GM18505 (cell line): Measurements from ENCODE around the gene GDA.
A peak's percentile ranks its signal among the peaks of the same experiment; 100 is the strongest.
"Not testable (repeated sequence)": the region's sequence is repeated elsewhere in the genome, so short reads cannot be mapped to it uniquely, and the experiment has no call there.

ENCODE experiments used
- ATAC-seq: cut with Tn5 transposase; IDR thresholded peaks from one replicate; pipeline ENCODE4 v1.9.1; 2021; ENCODE audit not compliant: unreplicated experiment
- POLR2A ChIP-seq: IDR thresholded peaks from 4 replicates; pipeline ENCODE4 v1.6.1; 2011; ENCODE audit warnings: borderline replicate concordance; ENCODE audit not compliant: insufficient read depth, insufficient read length; ENCODE audit errors: extremely low read depth

The GDA gene

DNA sequence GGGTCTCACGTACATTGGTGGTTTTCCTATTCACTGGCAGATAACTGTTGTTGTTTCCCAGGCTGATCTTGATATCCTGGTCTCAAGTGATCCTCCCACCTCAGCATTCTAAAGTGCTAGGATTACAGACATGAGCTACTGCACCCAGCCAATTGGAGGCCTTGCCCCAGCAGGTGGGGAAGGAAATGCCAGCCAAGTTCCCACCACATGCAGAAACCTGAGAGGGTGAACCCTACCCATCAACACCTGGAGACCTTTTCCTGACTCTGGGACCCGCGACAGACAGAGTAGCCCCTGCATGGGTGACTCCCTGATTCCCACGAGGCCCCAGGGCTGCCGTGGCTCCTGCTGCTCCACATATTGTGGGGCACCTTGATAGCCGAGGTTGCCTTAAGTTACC, 107.7 kb downstream of the GDA start:
- no peak for TF ChIP-seq POLR2A
- no peak for ATAC-seq

GRCh38 chr9:72257814-72258213, 108.6 kb downstream of the GDA start:
- no peak for TF ChIP-seq POLR2A

DNA sequence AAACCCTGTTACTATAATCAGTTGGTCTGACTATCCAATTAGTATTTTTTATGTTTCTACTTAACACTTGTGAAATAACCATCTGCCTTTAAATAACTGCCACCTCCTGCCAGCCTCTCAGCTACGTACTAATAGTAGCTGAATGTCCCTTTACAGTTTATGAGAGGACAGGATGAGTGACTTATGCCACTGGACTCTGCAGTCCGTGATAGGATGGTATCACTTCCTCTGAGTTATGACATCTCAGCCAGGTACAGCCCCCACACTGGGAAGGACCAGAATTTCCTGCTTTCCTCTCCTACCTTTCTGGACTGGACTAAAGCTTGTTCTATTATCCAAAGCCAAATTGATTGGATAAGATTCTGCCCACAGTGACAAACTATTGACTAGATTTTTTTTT, 112.8 kb downstream of the GDA start:
- TF ChIP-seq POLR2A: no peak
- no peak for ATAC-seq

More at GRCh38 chr9:72257814-72258213, 108.6 kb downstream of the GDA start:
- ATAC-seq: no peak

GRCh38 chr9:72263572-72263971, 114.3 kb downstream of the GDA start:
- ATAC-seq: no peak
- no peak for TF ChIP-seq POLR2A

GRCh38 chr9:72268961-72269360, 119.7 kb downstream of the GDA start:
- no peak for TF ChIP-seq POLR2A
- no peak for ATAC-seq

- ATAC-seq: not testable (repeated sequence)
Measured at GRCh38 chr9:72270359-72270758, 121.1 kb downstream of the GDA start.

DNA sequence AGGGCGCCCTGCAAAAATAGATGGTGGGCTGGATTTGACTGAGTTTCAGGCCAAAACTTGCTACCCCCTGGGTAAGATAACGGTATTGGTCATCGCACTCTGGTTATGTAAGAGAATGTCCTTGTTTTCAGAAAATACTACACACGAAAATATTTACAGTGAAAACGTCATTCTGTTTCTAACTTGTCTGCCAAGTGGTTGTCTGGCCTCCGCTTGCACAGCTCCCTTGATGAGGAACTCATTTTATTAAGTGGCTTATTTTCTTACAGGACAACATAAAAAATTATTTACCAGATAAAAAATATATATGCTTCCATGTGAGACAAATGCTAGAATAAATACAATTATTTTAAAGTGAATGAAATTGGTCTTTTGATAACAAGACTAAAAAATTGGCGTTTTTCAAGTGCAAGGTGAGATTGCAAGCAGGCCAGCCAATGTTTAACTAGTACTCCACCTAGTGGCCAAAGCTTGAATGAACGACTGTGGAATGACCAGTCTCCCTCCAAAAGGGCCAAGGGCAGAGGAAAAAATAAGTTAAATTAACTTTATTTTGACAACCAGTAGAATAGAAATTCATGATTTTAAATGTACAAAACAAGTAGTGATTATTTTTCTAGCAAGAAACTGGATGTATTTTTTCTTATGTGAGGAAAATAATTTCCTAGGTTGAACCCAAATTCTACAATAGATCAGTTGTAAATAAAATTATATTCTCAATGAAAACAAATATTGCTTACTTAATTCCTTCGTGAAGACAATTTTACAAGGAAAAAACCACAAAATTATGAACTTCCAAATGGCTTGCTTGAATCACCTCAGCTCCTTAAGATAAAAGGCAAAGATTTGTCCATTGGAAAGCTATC, 122.6 kb downstream of the GDA start:
- ATAC-seq: no peak
- no peak for TF ChIP-seq POLR2A

DNA sequence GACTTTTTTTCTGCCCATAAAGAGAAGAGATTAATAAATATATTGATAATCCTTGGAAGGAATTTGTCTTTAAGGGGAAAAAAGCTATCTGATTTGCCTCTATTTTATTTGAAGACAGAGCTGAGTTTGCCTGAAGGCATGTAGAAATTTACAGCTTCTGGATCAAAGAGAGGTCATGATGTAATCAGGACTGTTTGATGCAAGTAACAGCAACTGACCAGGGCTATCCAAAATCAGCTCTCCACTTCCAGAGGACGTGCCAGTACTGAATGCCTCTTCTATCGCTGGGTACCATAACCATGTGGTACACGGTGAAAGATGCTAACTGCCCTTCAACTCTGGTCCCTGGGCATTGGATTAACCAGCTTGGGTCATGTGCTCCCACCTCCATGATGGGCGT, 125.2 kb downstream of the GDA start:
- TF ChIP-seq POLR2A: no peak
- no peak for ATAC-seq

DNA sequence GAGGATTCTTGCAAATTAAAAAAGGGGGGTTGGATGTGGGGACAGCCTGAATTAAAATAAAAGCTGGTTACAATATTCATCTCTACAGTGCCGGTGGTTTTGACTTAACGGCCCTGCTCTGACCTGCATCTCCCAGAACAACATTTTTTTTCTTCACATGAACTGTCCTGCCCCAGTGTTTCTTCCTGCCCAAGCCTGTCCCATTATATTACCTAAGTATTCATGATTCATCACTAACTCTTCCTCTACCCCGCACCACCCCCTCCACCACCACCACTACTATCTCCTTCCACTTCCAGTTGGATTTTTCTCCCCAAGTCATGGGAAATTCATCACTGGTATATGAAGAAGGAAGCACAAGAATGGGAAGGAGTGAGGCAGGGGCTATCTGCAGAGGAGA, 125.7 kb downstream of the GDA start:
- no peak for ATAC-seq

DNA sequence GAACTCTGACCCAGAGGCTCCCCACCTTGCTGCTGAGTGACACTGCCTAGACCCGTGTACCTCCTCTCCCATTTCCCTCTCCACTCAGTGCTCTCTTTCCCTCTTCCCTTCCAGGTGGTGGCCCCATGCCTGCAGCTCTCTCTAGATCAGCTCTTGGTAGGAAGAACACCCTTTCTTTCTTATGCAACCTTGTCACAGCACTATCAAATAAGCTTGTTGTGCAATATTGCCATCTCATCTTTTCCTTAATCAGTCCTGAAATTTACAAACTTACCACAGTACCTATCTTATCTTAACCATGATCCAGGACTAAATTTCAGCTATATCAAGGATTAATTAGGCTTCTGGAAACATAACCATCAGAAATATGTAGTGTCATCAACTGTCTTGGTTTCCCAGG, 127.2 kb downstream of the GDA start:
- no peak for TF ChIP-seq POLR2A
- ATAC-seq: no peak

More for the DNA sequence above, 125.7 kb downstream of the GDA start:
- TF ChIP-seq POLR2A: no peak

DNA sequence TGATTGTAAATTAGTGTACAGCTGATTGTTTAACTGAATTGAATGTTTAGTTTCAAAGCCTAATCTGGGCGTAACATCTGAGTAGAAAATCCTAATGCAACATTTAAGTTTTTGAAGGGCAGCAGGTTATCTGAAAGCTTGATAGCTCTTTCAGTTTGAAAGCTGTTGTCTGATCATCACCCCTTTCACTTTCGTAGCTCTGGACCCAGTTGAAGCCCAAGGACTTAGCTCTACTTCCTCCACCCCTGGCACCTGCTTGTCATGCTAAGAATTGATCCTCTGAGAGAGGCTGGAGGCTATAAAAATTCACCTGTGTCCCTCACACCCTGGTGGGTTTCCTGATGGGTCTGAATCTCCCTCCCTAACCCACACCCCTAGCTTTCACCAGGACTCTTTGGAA, 129.7 kb downstream of the GDA start:
- ATAC-seq: peak; percentile 64
- TF ChIP-seq POLR2A: no peak

- TF ChIP-seq POLR2A: no peak
- ATAC-seq: peak; percentile 74
Measured at GRCh38 chr9:72280913-72281500, 131.8 kb downstream of the GDA start.

GRCh38 chr9:72289401-72289800, 140.2 kb downstream of the GDA start:
- TF ChIP-seq POLR2A: no peak
- ATAC-seq: no peak

DNA sequence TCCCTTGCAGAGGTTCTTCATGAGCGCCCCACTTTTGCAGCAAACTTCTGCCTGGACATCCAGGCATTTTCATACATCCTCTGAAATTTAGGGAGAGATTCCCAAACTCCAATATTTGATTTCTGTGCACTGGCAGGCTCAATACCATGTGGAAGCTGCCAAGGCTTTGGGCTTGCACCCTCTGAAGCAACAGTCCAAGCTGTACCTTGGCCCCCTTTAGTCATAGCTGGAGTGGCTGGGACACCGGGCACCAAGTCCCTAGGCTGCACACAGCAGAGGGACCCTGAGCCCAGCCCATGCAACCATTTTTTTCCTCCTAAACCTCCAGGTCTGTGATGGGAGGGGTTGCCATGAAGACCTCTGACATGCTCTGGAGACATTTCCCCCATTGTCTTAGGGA, 141.1 kb downstream of the GDA start:
- ATAC-seq: no peak
- TF ChIP-seq POLR2A: no peak

- ATAC-seq: not testable (repeated sequence)
Measured at GRCh38 chr9:72291576-72291975, 142.3 kb downstream of the GDA start.

DNA sequence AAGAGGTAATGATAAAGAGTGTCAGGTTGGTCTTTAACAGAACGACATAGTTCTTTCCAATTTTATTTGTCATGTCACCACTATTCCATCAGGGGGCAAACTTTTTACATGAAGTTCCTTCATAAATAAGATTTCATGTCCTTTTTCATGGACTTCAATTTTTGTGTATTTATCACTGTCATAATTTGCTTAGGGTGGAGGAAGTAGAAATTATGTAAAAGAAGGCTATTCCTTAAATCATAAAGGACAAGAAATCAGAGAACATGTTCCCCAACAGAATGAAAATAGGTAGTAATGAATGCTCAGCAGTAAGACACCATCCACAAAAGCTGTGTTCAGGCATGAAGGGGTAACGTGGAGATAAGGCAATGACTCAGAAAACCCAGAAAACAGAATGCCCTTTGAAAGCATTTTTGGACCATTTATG, 143.0 kb downstream of the GDA start:
- no peak for ATAC-seq
- TF ChIP-seq POLR2A: no peak
